Activated CD4-positive, alpha-beta memory T cell treated with anti-CD3 and anti-CD28 coated beads, Interleukin-2, amount 10 ng/mL, durations not matched to agents 7 days and 5 days (primary cell): ENCODE measurements around the gene LPGAT1. TPM values are rescaled to one million over a fixed set of nuclear protein-coding genes. Genes with fewer than 3 reads are reported as not detected.

Experiments
- CTCF ChIA-PET: fragments of 350-600 bp; sonication (Branson Sonifier 250); formaldehyde crosslinking; loops from one replicate; lab custom pipeline; 2021; ENCODE audit warnings: antibody characterized with exemption, inconsistent platforms; lab: Charles Lee
- POLR2A ChIA-PET: fragments of 350-600 bp; sonication (Branson Sonifier 250); formaldehyde crosslinking; loops from one replicate; lab custom pipeline; 2021; ENCODE audit warnings: antibody characterized with exemption; lab: Charles Lee
- DNase-seq: peaks from one replicate; pipeline ENCODE4 v3.0.0-alpha.2; 2020
- H3K27ac Mint-ChIP-seq: one replicate; pipeline ENCODE4 v1.8.0; 2021; ENCODE audit warnings: mild to moderate bottlenecking, mixed read lengths
- H3K27me3 Mint-ChIP-seq: one replicate; pipeline ENCODE4 v1.8.0; 2021; ENCODE audit warnings: mixed read lengths
- H3K36me3 Mint-ChIP-seq: one replicate; pipeline ENCODE4 v1.8.0; 2021; ENCODE audit warnings: low read depth, mixed read lengths
- H3K4me1 Mint-ChIP-seq: one replicate; pipeline ENCODE4 v1.8.0; 2021; ENCODE audit warnings: mixed read lengths
- H3K4me3 Mint-ChIP-seq: one replicate; pipeline ENCODE4 v1.8.0; 2021; ENCODE audit warnings: mild to moderate bottlenecking, mixed read lengths
- H3K9me3 Mint-ChIP-seq: one replicate; pipeline ENCODE4 v1.8.0; 2021; ENCODE audit warnings: mixed read lengths
- total RNA-seq, 2 experiments: library from RNA; stranded (reverse); gene quantifications; one replicate each; pipeline ENCODE4 v1.2.3, GENCODE V29; 2021

The LPGAT1 gene
- total RNA-seq, 2 experiments from 2014 or later = 52.6 to 55.2 TPM

DNA sequence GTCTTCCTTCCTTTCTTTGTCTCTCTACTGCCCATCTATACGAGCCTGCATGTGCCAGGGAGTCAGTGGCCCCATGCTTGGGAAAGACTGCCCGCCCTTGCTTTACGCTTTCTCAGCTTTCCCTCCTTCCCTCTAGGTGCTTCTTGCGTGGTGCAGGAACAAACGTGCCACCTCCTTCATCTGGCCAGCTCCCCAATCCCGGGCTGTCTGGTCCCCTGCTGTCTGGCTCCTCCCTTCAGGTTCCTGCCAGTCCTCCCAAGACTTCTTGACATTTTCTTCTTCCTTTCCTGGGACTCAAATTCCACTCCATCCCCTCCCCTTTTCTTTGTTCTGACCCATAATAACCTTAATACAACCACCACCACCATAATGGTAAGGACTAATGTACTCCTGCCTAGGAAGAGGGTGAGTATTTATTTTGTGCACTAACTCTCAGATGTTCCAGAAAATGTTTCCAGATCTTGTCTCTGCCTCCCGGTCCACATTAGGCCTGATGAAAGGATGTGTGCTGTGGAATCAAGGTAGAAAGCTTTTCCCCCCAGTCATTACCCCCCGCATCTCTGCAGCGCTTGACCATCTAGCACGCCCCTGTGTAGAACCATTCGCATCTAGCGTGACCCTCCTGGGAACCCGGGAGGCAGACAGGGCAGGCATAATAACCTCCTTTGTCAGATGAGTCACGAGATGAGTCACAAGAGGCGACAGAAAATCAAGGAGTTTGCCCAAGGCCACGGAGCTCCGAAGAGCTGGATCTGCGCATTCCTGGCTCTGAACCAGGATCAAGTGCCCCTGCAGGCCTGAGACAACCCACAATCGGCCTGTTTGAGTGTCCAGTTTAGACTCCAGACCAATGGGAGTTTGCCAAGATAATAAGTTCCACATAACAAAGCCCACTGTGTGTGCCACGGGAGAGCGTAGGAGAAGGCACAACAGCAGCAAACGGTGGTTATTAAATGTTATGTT lies 95.1 kb downstream of the LPGAT1 start:
- peaks cover 4% of the 10 kb centered on the region for H3K27me3 Mint-ChIP-seq
- no peak overlapping the region for H3K4me3 Mint-ChIP-seq
- H3K4me1 Mint-ChIP-seq = peaks cover 26% of the 10 kb centered on the region
- no peaks in the 10 kb centered on the region for H3K36me3 Mint-ChIP-seq
- CTCF ChIA-PET = no interaction called here
- H3K27ac Mint-ChIP-seq = no peak overlapping the region
- POLR2A ChIA-PET = interaction anchor here (1.2 kb wide), 3 partner anchors 8 to 299 kb away, joined by 3 to 4 read pairs (median 4); partner anchors contain the start of genes DTL and INTS7
- no peak for DNase-seq
- no peaks in the 10 kb centered on the region for H3K9me3 Mint-ChIP-seq

GRCh38 chr1:211734791-211735190 lies 95.8 kb downstream of the LPGAT1 start:
- Mint-ChIP-seq H3K36me3 (no peaks in the 10 kb centered on the region), H3K27me3 (peaks cover 4% of the 10 kb centered on the region), H3K27ac (no peak overlapping the region), H3K9me3 (no peaks in the 10 kb centered on the region), H3K4me3 (no peak overlapping the region), H3K4me1 (peaks cover 19% of the 10 kb centered on the region)
- ChIA-PET CTCF (no interaction called here), POLR2A (interaction anchor here (1.2 kb wide), 1 partner anchor 9 kb away, joined by 3 read pairs; no protein-coding TSS in a partner anchor)
- no peak for DNase-seq

DNA sequence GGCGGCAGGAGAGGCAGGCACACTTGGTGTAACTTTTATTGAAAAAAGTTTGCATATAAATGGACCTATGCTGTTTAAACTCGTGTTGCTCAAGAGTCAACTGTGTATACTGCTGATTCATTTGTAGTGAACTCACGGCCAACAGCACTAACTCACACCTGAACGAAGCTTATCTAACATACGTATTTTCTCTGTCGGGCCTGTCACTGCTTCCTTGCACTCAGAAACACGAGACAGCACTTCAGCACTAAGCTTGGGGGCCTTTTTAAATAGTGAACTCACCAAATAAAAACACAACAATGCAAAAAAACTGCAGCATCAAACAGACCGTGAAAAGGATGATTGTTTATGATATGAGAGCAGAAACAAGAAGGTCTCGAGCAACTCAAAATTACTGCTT lies 96.2 kb downstream of the LPGAT1 start:
- Mint-ChIP-seq H3K4me1 (peaks cover 15% of the 10 kb centered on the region), H3K27me3 (peaks cover 4% of the 10 kb centered on the region), H3K9me3 (no peaks in the 10 kb centered on the region), H3K27ac (no peak overlapping the region), H3K4me3 (no peak overlapping the region), H3K36me3 (no peaks in the 10 kb centered on the region)
- ChIA-PET CTCF (interaction anchor here (2.7 kb wide), 1 partner anchor 36 kb away, joined by 9 read pairs; no protein-coding TSS in a partner anchor), POLR2A (interaction anchor here (1.2 kb wide), 1 partner anchor 9 kb away, joined by 3 read pairs; no protein-coding TSS in a partner anchor)
- DNase-seq = no peak

- no peak overlapping the region for H3K27ac Mint-ChIP-seq
- H3K36me3 Mint-ChIP-seq = no peaks in the 10 kb centered on the region
- no peaks in the 10 kb centered on the region for H3K4me1 Mint-ChIP-seq
- H3K4me3 Mint-ChIP-seq = no peak overlapping the region
- POLR2A ChIA-PET = no interaction called here
- no peak for DNase-seq
- H3K9me3 Mint-ChIP-seq = no peaks in the 10 kb centered on the region
- CTCF ChIA-PET = interaction anchor here (2.7 kb wide), 1 partner anchor 34 kb away, joined by 9 read pairs; no protein-coding TSS in a partner anchor
- peaks cover 4% of the 10 kb centered on the region for H3K27me3 Mint-ChIP-seq
These were observed 98.1 kb downstream of the LPGAT1 start for GRCh38 chr1:211732293-211732980.

GRCh38 chr1:211731456-211732292 lies 98.9 kb downstream of the LPGAT1 start:
- H3K4me1 Mint-ChIP-seq = no peaks in the 10 kb centered on the region
- ChIA-PET CTCF (interaction anchor here (2.7 kb wide), 1 partner anchor 33 kb away, joined by 9 read pairs; no protein-coding TSS in a partner anchor), POLR2A (no interaction called here)
- H3K36me3 Mint-ChIP-seq = no peaks in the 10 kb centered on the region
- H3K27me3 Mint-ChIP-seq = peaks cover 4% of the 10 kb centered on the region
- no peak for DNase-seq
- H3K27ac Mint-ChIP-seq = no peak overlapping the region
- no peak overlapping the region for H3K4me3 Mint-ChIP-seq
- H3K9me3 Mint-ChIP-seq = no peaks in the 10 kb centered on the region

DNA sequence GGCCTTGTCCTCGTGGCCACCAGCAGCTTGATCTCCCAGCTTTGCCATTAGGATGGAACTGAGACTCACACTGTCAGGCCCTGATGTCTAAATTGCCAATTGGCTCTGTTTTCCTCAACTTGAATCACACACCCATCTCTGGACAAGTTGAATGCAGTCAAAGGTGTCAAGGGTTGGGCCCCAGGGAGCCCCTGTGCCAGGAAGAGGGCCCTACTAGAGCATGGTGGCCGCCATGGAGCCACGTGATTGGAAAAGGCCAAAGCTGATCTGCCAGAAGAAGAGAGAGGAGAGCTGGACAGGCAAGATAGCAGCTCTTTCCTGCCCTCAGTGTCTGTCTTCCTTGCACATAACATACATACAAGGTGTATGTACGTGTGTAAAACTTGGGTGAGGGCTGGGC lies 100.2 kb downstream of the LPGAT1 start:
- H3K36me3 Mint-ChIP-seq = no peaks in the 10 kb centered on the region
- H3K27ac Mint-ChIP-seq = no peak overlapping the region
- DNase-seq = no peak
- ChIA-PET CTCF (no interaction called here), POLR2A (no interaction called here)
- H3K4me3 Mint-ChIP-seq = no peak overlapping the region
- peaks cover 4% of the 10 kb centered on the region for H3K27me3 Mint-ChIP-seq
- no peaks in the 10 kb centered on the region for H3K4me1 Mint-ChIP-seq
- H3K9me3 Mint-ChIP-seq = no peaks in the 10 kb centered on the region

DNA sequence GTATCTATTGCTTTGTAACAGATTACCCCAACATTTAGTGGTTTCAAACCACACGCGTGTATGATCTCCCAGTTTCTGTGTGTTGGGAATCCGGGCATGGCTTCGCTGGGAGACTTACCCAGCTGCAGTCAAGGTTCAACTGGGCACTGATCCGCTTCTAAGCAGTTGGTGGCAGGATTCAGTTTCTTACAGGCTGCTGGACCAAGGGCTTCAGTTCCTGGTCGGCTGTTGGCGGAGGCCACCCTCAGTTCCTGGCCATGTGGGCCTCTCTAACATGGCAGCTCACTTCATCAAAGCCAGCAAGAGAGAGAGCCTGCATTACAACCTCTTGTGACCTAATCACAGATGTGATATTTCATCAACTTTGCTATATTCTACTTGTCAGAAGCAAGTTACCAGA lies 101.3 kb downstream of the LPGAT1 start:
- DNase-seq = no peak
- CTCF ChIA-PET = no interaction called here
- no peaks in the 10 kb centered on the region for H3K36me3 Mint-ChIP-seq
- no peak overlapping the region for H3K4me3 Mint-ChIP-seq
- peaks cover 4% of the 10 kb centered on the region for H3K27me3 Mint-ChIP-seq
- no peak overlapping the region for H3K27ac Mint-ChIP-seq
- no peaks in the 10 kb centered on the region for H3K4me1 Mint-ChIP-seq
- POLR2A ChIA-PET = no interaction called here
- H3K9me3 Mint-ChIP-seq = no peaks in the 10 kb centered on the region

- Mint-ChIP-seq H3K4me3 (no peak overlapping the region), H3K27ac (no peak overlapping the region), H3K36me3 (no peaks in the 10 kb centered on the region), H3K4me1 (no peaks in the 10 kb centered on the region), H3K27me3 (peaks cover 4% of the 10 kb centered on the region), H3K9me3 (no peaks in the 10 kb centered on the region)
- no peak for DNase-seq
- CTCF ChIA-PET = interaction anchor here (0.9 kb wide), 1 partner anchor 28 kb away, joined by 3 read pairs; no protein-coding TSS in a partner anchor
- POLR2A ChIA-PET = no interaction called here
These were observed 104.0 kb downstream of the LPGAT1 start for GRCh38 chr1:211726467-211726995.

DNA sequence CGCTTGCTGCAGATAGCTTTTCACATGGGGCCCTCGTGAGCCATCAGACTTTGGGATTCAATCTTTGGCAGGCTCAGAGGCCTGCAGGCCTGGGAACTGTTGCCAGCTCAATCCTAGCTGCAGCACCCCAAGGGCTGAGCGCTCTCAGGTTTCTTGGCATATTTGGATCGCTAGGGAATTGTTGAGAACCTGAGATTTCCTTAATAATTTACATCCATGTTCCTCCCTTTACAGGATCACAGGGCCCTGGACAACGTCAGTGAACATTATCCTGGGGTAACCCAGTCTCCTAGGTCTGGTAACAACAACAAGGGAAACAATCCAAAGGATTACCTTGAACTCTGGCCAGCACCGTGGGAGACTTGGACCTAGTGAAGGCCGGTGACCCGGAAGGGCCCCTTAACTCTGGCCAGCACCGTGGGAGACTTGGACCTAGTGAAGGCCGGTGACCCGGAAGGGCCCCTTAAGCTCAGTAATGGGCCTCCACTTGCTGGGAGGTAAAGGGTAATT lies 105.8 kb downstream of the LPGAT1 start:
- no peaks in the 10 kb centered on the region for H3K4me1 Mint-ChIP-seq
- CTCF ChIA-PET = no interaction called here
- H3K9me3 Mint-ChIP-seq = no peaks in the 10 kb centered on the region
- peaks cover 8% of the 10 kb centered on the region for H3K27me3 Mint-ChIP-seq
- no peak overlapping the region for H3K27ac Mint-ChIP-seq
- no peak overlapping the region for H3K4me3 Mint-ChIP-seq
- DNase-seq = no peak
- POLR2A ChIA-PET = no interaction called here
- H3K36me3 Mint-ChIP-seq = no peaks in the 10 kb centered on the region

DNA sequence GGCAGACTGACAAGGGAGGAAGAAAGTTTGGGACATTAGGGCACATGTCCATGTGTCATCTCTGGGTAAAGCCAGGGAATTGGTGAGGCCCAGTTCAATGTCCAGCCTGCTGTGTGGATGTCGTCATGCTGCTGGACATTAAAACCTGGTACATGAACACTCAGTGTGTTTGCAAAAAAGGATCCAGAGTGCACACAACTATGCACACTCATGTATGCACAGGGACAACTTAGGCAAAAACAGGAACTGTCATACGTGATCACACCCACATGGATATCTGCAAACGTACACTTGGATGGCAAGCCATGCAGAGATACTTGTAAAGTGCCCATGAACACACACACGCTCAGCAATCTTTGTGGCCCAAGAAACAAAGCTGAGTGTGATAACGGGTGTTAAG lies 107.3 kb downstream of the LPGAT1 start:
- Mint-ChIP-seq H3K27me3 (peaks cover 8% of the 10 kb centered on the region), H3K36me3 (no peaks in the 10 kb centered on the region), H3K4me1 (no peaks in the 10 kb centered on the region), H3K27ac (no peak overlapping the region), H3K9me3 (no peaks in the 10 kb centered on the region), H3K4me3 (no peak overlapping the region)
- DNase-seq = no peak
- POLR2A ChIA-PET = no interaction called here
- CTCF ChIA-PET = interaction anchor here (1.1 kb wide), 1 partner anchor 25 kb away, joined by 3 read pairs; no protein-coding TSS in a partner anchor

GRCh38 chr1:211722277-211723175 lies 108.0 kb downstream of the LPGAT1 start:
- H3K4me3 Mint-ChIP-seq = no peak overlapping the region
- H3K9me3 Mint-ChIP-seq = no peaks in the 10 kb centered on the region
- DNase-seq = no peak
- no peaks in the 10 kb centered on the region for H3K36me3 Mint-ChIP-seq
- CTCF ChIA-PET = interaction anchor here (1.1 to 1.9 kb wide), 2 partner anchors 24 kb away, joined by 3 to 8 read pairs; no protein-coding TSS in a partner anchor
- H3K27ac Mint-ChIP-seq = no peak overlapping the region
- POLR2A ChIA-PET = no interaction called here
- peaks cover 10% of the 10 kb centered on the region for H3K27me3 Mint-ChIP-seq
- no peaks in the 10 kb centered on the region for H3K4me1 Mint-ChIP-seq
